ENCODE results near the gene MRPL48. TPM values are rescaled to one million over a fixed set of nuclear protein-coding genes. Genes with fewer than 3 reads are reported as not detected.
A peak's percentile ranks its signal among the peaks of the same experiment; 100 is the strongest.

MRPL48 gene
- total and polyA plus RNA-seq, 4 donors, result 12.6 to 34.1 (median 20.0) TPM

DNA sequence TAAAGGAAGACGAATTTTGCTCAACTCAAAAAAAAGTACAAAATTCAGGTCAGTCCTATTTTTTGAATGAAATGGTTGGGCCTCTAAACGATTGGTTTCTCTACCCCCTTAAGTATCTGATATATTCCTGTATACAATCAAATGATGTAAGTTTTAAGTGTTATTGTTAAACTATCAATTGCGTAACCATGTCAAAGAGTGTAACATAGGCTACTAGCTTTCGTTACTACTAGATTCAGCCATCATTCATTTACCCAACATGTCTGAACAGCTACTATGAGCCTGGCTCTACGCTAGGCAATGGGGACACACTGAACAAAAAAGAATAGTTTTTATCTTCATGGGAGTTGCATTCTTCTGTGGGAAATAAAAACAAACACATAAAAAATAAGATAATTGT, 30.1 kb upstream of the MRPL48 start:
- H3K4me1 ChIP-seq (ENCODE audit: control insufficient read depth in 4 of 4, insufficient read depth in 4 of 4, low read length in 3 of 4), result peaks cover 14 to 36% (median 18%) of the 10 kb centered on the region in 4 donors
- H3K27me3 ChIP-seq (ENCODE audit: control insufficient read depth in 4 of 4, insufficient read depth in 4 of 4, low read length in 3 of 4), result no peaks in the 10 kb centered on the region
- TF ChIP-seq JUND (IDR thresholded peaks at IDR 0.05) (no peak), FOXA1 (IDR thresholded peaks at IDR 0.05) (no peak), ATF3 (IDR thresholded peaks at IDR 0.05) (no peak), NR2F2 (IDR thresholded peaks at IDR 0.05) (no peak), TAF1 (conservative IDR thresholded peaks at IDR 0.05) (no peak), RXRA (IDR thresholded peaks at IDR 0.05) (no peak), EGR1 (IDR thresholded peaks at IDR 0.05; ENCODE audit: low read depth in 2 of 2) (no peak), GABPA (IDR thresholded peaks at IDR 0.05 in 1 of 2, conservative IDR thresholded peaks at IDR 0.05 in 1 of 2) (no peak)
- TF ChIP-seq, protein P1, sequence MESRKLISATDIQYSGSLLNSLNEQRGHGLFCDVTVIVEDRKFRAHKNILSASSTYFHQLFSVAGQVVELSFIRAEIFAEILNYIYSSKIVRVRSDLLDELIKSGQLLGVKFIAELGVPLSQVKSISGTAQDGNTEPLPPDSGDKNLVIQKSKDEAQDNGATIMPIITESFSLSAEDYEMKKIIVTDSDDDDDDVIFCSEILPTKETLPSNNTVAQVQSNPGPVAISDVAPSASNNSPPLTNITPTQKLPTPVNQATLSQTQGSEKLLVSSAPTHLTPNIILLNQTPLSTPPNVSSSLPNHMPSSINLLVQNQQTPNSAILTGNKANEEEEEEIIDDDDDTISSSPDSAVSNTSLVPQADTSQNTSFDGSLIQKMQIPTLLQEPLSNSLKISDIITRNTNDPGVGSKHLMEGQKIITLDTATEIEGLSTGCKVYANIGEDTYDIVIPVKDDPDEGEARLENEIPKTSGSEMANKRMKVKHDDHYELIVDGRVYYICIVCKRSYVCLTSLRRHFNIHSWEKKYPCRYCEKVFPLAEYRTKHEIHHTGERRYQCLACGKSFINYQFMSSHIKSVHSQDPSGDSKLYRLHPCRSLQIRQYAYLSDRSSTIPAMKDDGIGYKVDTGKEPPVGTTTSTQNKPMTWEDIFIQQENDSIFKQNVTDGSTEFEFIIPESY (IDR thresholded peaks at IDR 0.05), result no peak
- TF ChIP-seq, protein P2, sequence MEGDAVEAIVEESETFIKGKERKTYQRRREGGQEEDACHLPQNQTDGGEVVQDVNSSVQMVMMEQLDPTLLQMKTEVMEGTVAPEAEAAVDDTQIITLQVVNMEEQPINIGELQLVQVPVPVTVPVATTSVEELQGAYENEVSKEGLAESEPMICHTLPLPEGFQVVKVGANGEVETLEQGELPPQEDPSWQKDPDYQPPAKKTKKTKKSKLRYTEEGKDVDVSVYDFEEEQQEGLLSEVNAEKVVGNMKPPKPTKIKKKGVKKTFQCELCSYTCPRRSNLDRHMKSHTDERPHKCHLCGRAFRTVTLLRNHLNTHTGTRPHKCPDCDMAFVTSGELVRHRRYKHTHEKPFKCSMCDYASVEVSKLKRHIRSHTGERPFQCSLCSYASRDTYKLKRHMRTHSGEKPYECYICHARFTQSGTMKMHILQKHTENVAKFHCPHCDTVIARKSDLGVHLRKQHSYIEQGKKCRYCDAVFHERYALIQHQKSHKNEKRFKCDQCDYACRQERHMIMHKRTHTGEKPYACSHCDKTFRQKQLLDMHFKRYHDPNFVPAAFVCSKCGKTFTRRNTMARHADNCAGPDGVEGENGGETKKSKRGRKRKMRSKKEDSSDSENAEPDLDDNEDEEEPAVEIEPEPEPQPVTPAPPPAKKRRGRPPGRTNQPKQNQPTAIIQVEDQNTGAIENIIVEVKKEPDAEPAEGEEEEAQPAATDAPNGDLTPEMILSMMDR (IDR thresholded peaks at IDR 0.05; ENCODE audit: low read depth, low read length, missing input control), result no peak
- H3K9me3 ChIP-seq (ENCODE audit: control insufficient read depth in 4 of 4, low read length in 3 of 4), result no peaks in the 10 kb centered on the region
- H3K4me3 ChIP-seq (ENCODE audit: low read depth in 1 of 3, low read length in 3 of 3), result no peak overlapping the region
- no peak for DNase-seq (ENCODE audit: low spot score)
- WGBS, result 79% methylated on average over 5 of the region's 5 CpGs
- no peak overlapping the region for H3K27ac ChIP-seq (ENCODE audit: low read depth in 1 of 2, low read length in 2 of 2)
- H3K36me3 ChIP-seq (ENCODE audit: control insufficient read depth in 4 of 4, insufficient read depth in 3 of 4, low read depth in 1 of 4, low read length in 3 of 4), result no peaks in the 10 kb centered on the region
- H3K9ac ChIP-seq (ENCODE audit: low read depth in 1 of 2, low read length in 2 of 2), result no peak overlapping the region

DNA sequence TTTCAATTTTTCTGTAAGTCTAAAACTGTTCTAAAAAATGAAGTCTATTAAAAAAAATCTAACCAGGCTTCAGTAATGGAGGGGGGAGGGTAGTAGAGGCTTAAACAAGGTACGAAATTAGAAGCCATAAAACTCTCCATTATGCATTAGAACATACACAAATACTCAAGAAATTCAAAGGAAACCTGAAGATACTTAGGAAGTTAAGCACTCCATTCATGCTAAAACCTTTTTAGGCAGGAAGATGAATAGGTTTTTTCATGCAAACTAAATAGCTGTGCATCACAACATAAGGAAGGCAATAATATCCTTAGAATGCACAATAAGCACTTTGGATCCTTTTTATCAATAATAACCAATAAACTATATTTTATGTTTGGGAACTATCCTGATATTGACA, 29.2 kb upstream of the MRPL48 start:
- Histone ChIP-seq H3K9ac (ENCODE audit: low read depth in 1 of 2, low read length in 2 of 2) (no peak overlapping the region), H3K9me3 (ENCODE audit: control insufficient read depth in 4 of 4, low read length in 3 of 4) (no peaks in the 10 kb centered on the region), H3K27ac (ENCODE audit: low read depth in 1 of 2, low read length in 2 of 2) (no peak overlapping the region), H3K36me3 (ENCODE audit: control insufficient read depth in 4 of 4, insufficient read depth in 3 of 4, low read depth in 1 of 4, low read length in 3 of 4) (no peaks in the 10 kb centered on the region), H3K27me3 (ENCODE audit: control insufficient read depth in 4 of 4, insufficient read depth in 4 of 4, low read length in 3 of 4) (no peaks in the 10 kb centered on the region), H3K4me3 (ENCODE audit: low read depth in 1 of 3, low read length in 3 of 3) (peak overlapping the region in 1 of 3 donors; percentile 99), H3K4me1 (ENCODE audit: control insufficient read depth in 4 of 4, insufficient read depth in 4 of 4, low read length in 3 of 4) (peaks cover 10 to 33% (median 18%) of the 10 kb centered on the region in 4 donors)
- DNase-seq (ENCODE audit: low spot score), result no peak
- 72% methylated on average over 1 of the region's 1 CpG for WGBS
- no peak for TF ChIP-seq NR2F2 (IDR thresholded peaks at IDR 0.05)
- TF ChIP-seq REST (IDR thresholded peaks at IDR 0.05), result no peak
- no peak for TF ChIP-seq JUND (IDR thresholded peaks at IDR 0.05)
- TF ChIP-seq, protein P1 (IDR thresholded peaks at IDR 0.05), result no peak
- TF ChIP-seq EGR1 (IDR thresholded peaks at IDR 0.05; ENCODE audit: low read depth in 2 of 2), result no peak
- TF ChIP-seq RXRA (IDR thresholded peaks at IDR 0.05), result no peak
- no peak for TF ChIP-seq MAX (IDR thresholded peaks at IDR 0.05)
- TF ChIP-seq SP1 (IDR thresholded peaks at IDR 0.05), result no peak
